NCI-H748 (cell line): ENCODE results near the gene ITIH2.

ENCODE experiments used
- DNase-seq: peaks from one replicate; lab custom pipeline; 2025; ENCODE audit not compliant: unreplicated experiment; lab: John Stamatoyannopoulos, UW

Gene ITIH2

GRCh38 chr10:7795605-7796004 lies 92.5 kb downstream of the ITIH2 start:
- DNase-seq = no peak

GRCh38 chr10:7797582-7797981 lies 94.5 kb downstream of the ITIH2 start:
- DNase-seq = no peak
